HepG2 (cell line): ENCODE results near the gene RXFP2. TPM values are rescaled to one million over a fixed set of nuclear protein-coding genes. Genes with fewer than 3 reads are reported as not detected.

Experiments
- ATAC-seq: fragments of 200-7000 bp; cut with Tn5 transposase; 3 replicates; pipeline ENCODE4 v1.9.1; 2020; ENCODE audit warnings: mild to moderate bottlenecking, moderate library complexity
- BruUV-seq: library from RNA; stranded (reverse); fragments of 400-500 nt; replicated peaks from 2 replicates; lab custom pipeline; 2021; lab: Mats Ljungman, UMichigan
- CTCF ChIA-PET: fragments of 300-600 bp; formaldehyde crosslinking; extraction: SDS; loops from one replicate; lab custom pipeline; 2021; ENCODE audit warnings: low total read pairs, inconsistent platforms, low intra/inter-chr PET ratio; lab: Yijun Ruan, JAX
- POLR2A ChIA-PET: fragments of 350-600 bp; sonication (Branson Sonifier 250); formaldehyde crosslinking; loops from one replicate; lab custom pipeline; 2020; ENCODE audit warnings: antibody characterized with exemption, inconsistent platforms; lab: Yijun Ruan, JAX
- DNase-seq: peaks from one replicate; pipeline ENCODE4 v3.0.0-alpha.2; 2015; ENCODE audit warnings: low spot score
- FAIRE-seq: peaks from 3 replicates; lab custom pipeline; 2011; peaks lifted over from hg19 to GRCh38; lab: Jason Lieb, UNC
- H2AFZ ChIP-seq: one replicate; pipeline ENCODE4 v1.6.1; 2011; ENCODE audit warnings: low read length, inconsistent platforms
- H3K27ac ChIP-seq: fragments of 300-600 bp; 3 replicates; pipeline ENCODE4 v1.8.0; 2011; ENCODE audit warnings: mixed run types, mild to moderate bottlenecking, mixed read lengths, low read length, inconsistent platforms; ENCODE audit not compliant: insufficient read depth; ENCODE audit errors: extremely low read length
- H3K27me3 ChIP-seq, 2 experiments: fragments of 200-600 bp in 1 of 2; 2 replicates in 1 of 2; 3 replicates in 1 of 2; pipeline versions ENCODE4 v1.6.0 to v1.8.0; 2011; ENCODE audit warnings: low read length in 2 of 2, mild to moderate bottlenecking in 2 of 2, moderate library complexity in 2 of 2, inconsistent platforms in 1 of 2; ENCODE audit not compliant: insufficient read depth in 2 of 2, control insufficient read depth in 1 of 2
- H3K36me3 ChIP-seq, 2 experiments: fragments of 200-600 bp in 1 of 2; replicated peaks in 1 of 2; 2 replicates in 1 of 2; 3 replicates in 1 of 2; pipeline versions ENCODE4 v1.5.1 to v1.8.0; 2011; ENCODE audit warnings: low read length in 2 of 2, inconsistent platforms in 1 of 2; ENCODE audit not compliant: insufficient read depth in 2 of 2, control insufficient read depth in 1 of 2
- H3K4me1 ChIP-seq: 2 replicates; pipeline ENCODE4 v1.5.1; 2012; ENCODE audit warnings: low read length, inconsistent platforms; ENCODE audit not compliant: insufficient read depth
- H3K4me2 ChIP-seq: 2 replicates; pipeline ENCODE4 v1.6.0; 2011; ENCODE audit warnings: low read depth, low read length, inconsistent platforms
- H3K4me3 ChIP-seq, 3 experiments: fragments of 200-600 bp in 1 of 3; sonication (generic), shearing (Covaris generic) in 1 of 3; replicated peaks in 1 of 3; 2 replicates each; pipeline ENCODE4 v1.5.1; 2011 to 2016; ENCODE audit warnings: low read length in 3 of 3, inconsistent platforms in 2 of 3, low read depth in 2 of 3, mild to moderate bottlenecking in 2 of 3, control low read depth in 1 of 3, mixed read lengths in 1 of 3; ENCODE audit not compliant: insufficient read depth in 1 of 3
- H3K79me2 ChIP-seq: one replicate; pipeline ENCODE4 v1.6.1; 2011; ENCODE audit warnings: low read length, inconsistent platforms; ENCODE audit not compliant: insufficient read depth
- H3K9ac ChIP-seq: 2 replicates; pipeline ENCODE4 v1.6.0; 2011; ENCODE audit warnings: mild to moderate bottlenecking, low read depth, low read length, inconsistent platforms; ENCODE audit not compliant: insufficient read depth
- H3K9me3 ChIP-seq: 2 replicates; pipeline ENCODE4 v1.5.1; 2012; ENCODE audit warnings: mild to moderate bottlenecking, low read length
- H4K20me1 ChIP-seq: 2 replicates; pipeline ENCODE4 v1.6.0; 2011; ENCODE audit warnings: inconsistent platforms, mild to moderate bottlenecking, low read length, moderate library complexity; ENCODE audit not compliant: insufficient read depth
- ARNTL ChIP-seq: sonication (generic); formaldehyde crosslinking; IDR thresholded peaks from 2 replicates; pipeline ENCODE4 v1.4.0; 2020; ENCODE audit warnings: mild to moderate bottlenecking, missing genetic modification reagents
- HOXA3 ChIP-seq: sonication (generic); formaldehyde crosslinking; IDR thresholded peaks from 2 replicates; pipeline ENCODE4 v1.5.0; 2020; ENCODE audit warnings: missing genetic modification reagents
- HOXA9 ChIP-seq: sonication (generic); formaldehyde crosslinking; IDR thresholded peaks from 2 replicates; pipeline ENCODE4 v1.8.1; 2022; ENCODE audit warnings: missing genetic modification reagents, mild to moderate bottlenecking, moderate library complexity, borderline replicate concordance
- KLF16 ChIP-seq, 2 experiments: sonication (generic) in 1 of 2; formaldehyde crosslinking in 1 of 2; IDR thresholded peaks; 2 replicates each; pipeline versions ENCODE4 v1.6.1 to v1.8.0; 2016 to 2023; ENCODE audit warnings: missing genetic modification reagents in 2 of 2, missing compliant biosample characterization in 1 of 2
- MED8 ChIP-seq: sonication (generic); formaldehyde crosslinking; IDR thresholded peaks from 2 replicates; pipeline ENCODE4 v1.8.1; 2023; ENCODE audit warnings: mild to moderate bottlenecking, missing genetic modification reagents; ENCODE audit not compliant: insufficient replicate concordance
- MXD1 ChIP-seq: sonication (generic); formaldehyde crosslinking; IDR thresholded peaks from 2 replicates; pipeline ENCODE4 v1.4.0; 2020; ENCODE audit warnings: mild to moderate bottlenecking, missing genetic modification reagents
- PHF8 ChIP-seq: sonication (generic); formaldehyde crosslinking; IDR thresholded peaks from 2 replicates; pipeline ENCODE4 v1.5.0; 2020; ENCODE audit warnings: missing genetic modification reagents
- SALL2 ChIP-seq: sonication (generic); formaldehyde crosslinking; IDR thresholded peaks from 2 replicates; pipeline ENCODE4 v1.8.1; 2023; ENCODE audit warnings: mild to moderate bottlenecking, missing genetic modification reagents, inconsistent platforms
- SAP130 ChIP-seq: IDR thresholded peaks from 2 replicates; pipeline ENCODE4 v1.6.1; 2016; ENCODE audit warnings: low read depth
- SMAD1 ChIP-seq: sonication (generic); formaldehyde crosslinking; IDR thresholded peaks from 2 replicates; pipeline ENCODE4 v1.4.0; 2020; ENCODE audit warnings: missing genetic modification reagents, low read depth, mild to moderate bottlenecking, borderline replicate concordance
- ZC3H4 ChIP-seq: sonication (generic); formaldehyde crosslinking; IDR thresholded peaks from 2 replicates; pipeline ENCODE4 v1.4.0; 2020; ENCODE audit warnings: missing genetic modification reagents, borderline replicate concordance
- ZNF274 ChIP-seq: sonication (generic); formaldehyde crosslinking; IDR thresholded peaks from 2 replicates; pipeline ENCODE4 v1.5.1; 2020; ENCODE audit warnings: mild to moderate bottlenecking, missing genetic modification reagents
- ZNF432 ChIP-seq: sonication (generic); formaldehyde crosslinking; IDR thresholded peaks from 2 replicates; pipeline ENCODE4 v1.5.0; 2020; ENCODE audit warnings: missing genetic modification reagents, mild to moderate bottlenecking, borderline replicate concordance
- ZNF646 ChIP-seq: sonication (generic); formaldehyde crosslinking; IDR thresholded peaks from 2 replicates; pipeline ENCODE4 v1.9.0; 2021; ENCODE audit warnings: mild to moderate bottlenecking, missing genetic modification reagents
- WGBS: methylation state at CpG from one replicate; pipeline ENCODE4 v1.1.6; 2017; ENCODE audit warnings: low lambda C conversion rate; 5-methylcytosine and 5-hydroxymethylcytosine counted together
- in situ Hi-C: cut with HindIII; loops from 2 replicates; pipeline ENCODE4 v1.10.0; 2017; ENCODE audit warnings: low pct_unique_long_range_greater_than_20kb; ENCODE audit not compliant: extremely low pct_ligation_motif_present
- intact Hi-C: fragments of 100-400 bp; cut with micrococcal nuclease; formaldehyde crosslinking; loops from one replicate; pipeline ENCODE4 v1.10.0; 2022; ENCODE audit not compliant: unreplicated experiment
- polyA plus RNA-seq, 8 experiments: library from polyadenylated mRNA; depleted of rRNA in 3 of 8; stranded (reverse) in 7 of 8; unstranded in 1 of 8; fragments of >200 nt; fragmentation: Illumina TruSeq in 4 of 8; extraction: Trizol in 4 of 8; gene quantifications; 2 replicates each; pipeline versions ENCODE4 v1.2.1 to v1.2.3, GENCODE V29; 2011 to 2016; ENCODE audit warnings: low read depth in 4 of 8, missing spikeins in 1 of 8, mixed read lengths in 1 of 8; ENCODE audit not compliant: insufficient read depth in 1 of 8
- total RNA-seq, 5 experiments: library from RNA; depleted of rRNA; stranded (reverse); fragments of >200 nt; fragmentation: Illumina TruSeq; extraction: Trizol; gene quantifications; 2 replicates each; pipeline ENCODE4 v1.2.3, GENCODE V29; 2016; ENCODE audit warnings: low read depth in 1 of 5
- TF ChIP-seq, protein P1 (sequence below): IDR thresholded peaks from 2 replicates; pipeline ENCODE4 v1.6.1; 2016; ENCODE audit warnings: low read depth, control low read depth

Gene RXFP2
- total and polyA plus RNA-seq, 2 of the 13 experiments (the other 11 are each of a cell fraction or from before 2014, with no cell fraction given), result not detected

- no peak for TF ChIP-seq SALL2 (CRISPR knock-in tag)
Observed at GRCh38 chr13:31846961-31847752, 107.8 kb downstream of the RXFP2 start (continued).

DNA sequence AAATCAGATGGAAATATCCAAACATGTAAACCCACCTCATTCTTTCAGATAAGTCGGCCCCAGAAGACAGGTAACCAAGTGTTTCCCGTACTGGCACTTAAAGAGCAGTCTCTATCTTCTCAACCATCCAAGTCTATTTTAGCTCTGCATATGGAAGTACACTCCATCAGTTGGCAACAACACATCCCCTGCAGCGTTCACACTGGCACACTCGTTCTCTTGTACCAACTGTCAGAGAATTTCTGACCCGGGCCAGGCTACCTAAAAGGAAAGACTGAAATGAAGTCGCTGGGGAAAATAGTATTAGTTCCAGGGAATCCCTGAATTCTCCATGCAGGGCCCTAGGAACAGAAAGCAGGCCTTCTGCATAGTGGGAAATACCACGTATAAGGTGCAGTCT lies 109.3 kb downstream of the RXFP2 start:
- in situ Hi-C loops, result no loop called here
- DNase-seq (no peak), FAIRE-seq (no peak), ATAC-seq (no peak)
- Histone ChIP-seq H3K9me3 (no peaks in the 10 kb centered on the region), H4K20me1 (no peaks in the 10 kb centered on the region; the same call in 1 of the 2 replicates), H3K9ac (no peak overlapping the region), H3K27ac (no peak overlapping the region), H3K4me2 (no peak overlapping the region), H3K4me3 (no peak overlapping the region), H3K36me3 (no peaks in the 10 kb centered on the region), H3K27me3 (peaks cover 4 to 36% of the 10 kb centered on the region in 2 experiments; a peak in 3 of 5 replicates), H2AFZ (no peak overlapping the region), H3K4me1 (peaks cover 4% of the 10 kb centered on the region; the same call in 1 of the 2 replicates), H3K79me2 (no peaks in the 10 kb centered on the region)
- BruUV-seq, result no TSS peak
- WGBS, result 20% methylated on average over 7 of the region's 7 CpGs
- ChIA-PET CTCF (no interaction called here), POLR2A (no interaction called here)
- intact Hi-C loops, result no loop called here
- TF ChIP-seq SMAD1 (CRISPR knock-in tag) (no peak), KLF16 (CRISPR knock-in tag; IDR thresholded peaks at IDR 0.05) (no peak), SAP130 (CRISPR knock-in tag) (no peak), MED8 (no peak), PHF8 (CRISPR knock-in tag) (no peak), MXD1 (CRISPR knock-in tag) (no peak), ARNTL (no peak), ZNF432 (CRISPR knock-in tag) (no peak), ZNF646 (no peak), HOXA3 (no peak), ZNF274 (no peak), HOXA9 (CRISPR knock-in tag) (no peak), ZC3H4 (no peak)
- TF ChIP-seq, protein P1, sequence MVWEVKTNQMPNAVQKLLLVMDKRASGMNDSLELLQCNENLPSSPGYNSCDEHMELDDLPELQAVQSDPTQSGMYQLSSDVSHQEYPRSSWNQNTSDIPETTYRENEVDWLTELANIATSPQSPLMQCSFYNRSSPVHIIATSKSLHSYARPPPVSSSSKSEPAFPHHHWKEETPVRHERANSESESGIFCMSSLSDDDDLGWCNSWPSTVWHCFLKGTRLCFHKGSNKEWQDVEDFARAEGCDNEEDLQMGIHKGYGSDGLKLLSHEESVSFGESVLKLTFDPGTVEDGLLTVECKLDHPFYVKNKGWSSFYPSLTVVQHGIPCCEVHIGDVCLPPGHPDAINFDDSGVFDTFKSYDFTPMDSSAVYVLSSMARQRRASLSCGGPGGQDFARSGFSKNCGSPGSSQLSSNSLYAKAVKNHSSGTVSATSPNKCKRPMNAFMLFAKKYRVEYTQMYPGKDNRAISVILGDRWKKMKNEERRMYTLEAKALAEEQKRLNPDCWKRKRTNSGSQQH (CRISPR knock-in tag), result no peak
